Type B pancreatic cell (in vitro differentiated cells): ENCODE results near the gene PFN3. TPM values are rescaled to one million over a fixed set of nuclear protein-coding genes. Genes with fewer than 3 reads are reported as not detected.
A peak's percentile ranks its signal among the peaks of the same experiment; 100 is the strongest.

ENCODE experiments used
- DNase-seq: peaks from one replicate; pipeline ENCODE4 v3.0.0; 2021; ENCODE audit warnings: mixed read lengths; ENCODE audit not compliant: unreplicated experiment; ENCODE audit errors: extremely low spot score
- H3K27ac Mint-ChIP-seq: 2 replicates; pipeline ENCODE4 v1.8.0; 2021; ENCODE audit warnings: mild to moderate bottlenecking, mixed read lengths
- H3K27me3 Mint-ChIP-seq: 2 replicates; pipeline ENCODE4 v1.8.0; 2021; ENCODE audit warnings: mixed read lengths
- H3K36me3 Mint-ChIP-seq: 2 replicates; pipeline ENCODE4 v1.8.0; 2021; ENCODE audit warnings: mixed read lengths
- H3K4me1 Mint-ChIP-seq: one replicate; pipeline ENCODE4 v1.8.0; 2021; ENCODE audit warnings: mixed read lengths; ENCODE audit not compliant: unreplicated experiment
- H3K4me3 Mint-ChIP-seq: 2 replicates; pipeline ENCODE4 v1.8.0; 2021; ENCODE audit warnings: mild to moderate bottlenecking, mixed read lengths
- H3K9me3 Mint-ChIP-seq: 2 replicates; pipeline ENCODE4 v1.8.0; 2021; ENCODE audit warnings: mixed read lengths
- CTCF ChIP-seq: fragments of 200-600 bp; sonication (generic); conservative IDR thresholded peaks from 2 replicates; pipeline ENCODE4 v1.5.0; 2021; ENCODE audit warnings: antibody characterized with exemption, mild to moderate bottlenecking
- total RNA-seq: library from RNA; stranded (reverse); gene quantifications from 2 replicates; pipeline ENCODE4 v1.2.1, GENCODE V29; 2021; ENCODE audit warnings: low replicate concordance

Gene PFN3
- total RNA-seq, 1 donor from 2014 or later: not detected

GRCh38 chr5:177439518-177440053, 39.1 kb upstream of the PFN3 start:
- Mint-ChIP-seq H3K9me3 (no peaks in the 10 kb centered on the region), H3K4me1 (peaks cover 2% of the 10 kb centered on the region), H3K36me3 (peaks cover 16% of the 10 kb centered on the region), H3K4me3 (no peak overlapping the region), H3K27ac (no peak overlapping the region), H3K27me3 (peaks cover 2% of the 10 kb centered on the region)
- no peak for DNase-seq
- no peak for TF ChIP-seq CTCF

- TF ChIP-seq CTCF: no peak
- H3K27me3 Mint-ChIP-seq: no peaks in the 10 kb centered on the region
- H3K9me3 Mint-ChIP-seq: no peaks in the 10 kb centered on the region
- no peak overlapping the region for H3K27ac Mint-ChIP-seq
- no peak for DNase-seq
- H3K36me3 Mint-ChIP-seq: peaks cover 16% of the 10 kb centered on the region
- H3K4me1 Mint-ChIP-seq: no peaks in the 10 kb centered on the region
- no peak overlapping the region for H3K4me3 Mint-ChIP-seq
These were observed 38.0 kb upstream of the PFN3 start for GRCh38 chr5:177438468-177438867.

- Mint-ChIP-seq H3K4me3 (no peak overlapping the region), H3K36me3 (peaks cover 16% of the 10 kb centered on the region), H3K27ac (peak overlapping the region; percentile 53), H3K4me1 (no peaks in the 10 kb centered on the region), H3K9me3 (no peaks in the 10 kb centered on the region), H3K27me3 (no peaks in the 10 kb centered on the region)
- TF ChIP-seq CTCF: no peak
- DNase-seq: no peak
These were observed 37.2 kb upstream of the PFN3 start for GRCh38 chr5:177437623-177438022.

DNA sequence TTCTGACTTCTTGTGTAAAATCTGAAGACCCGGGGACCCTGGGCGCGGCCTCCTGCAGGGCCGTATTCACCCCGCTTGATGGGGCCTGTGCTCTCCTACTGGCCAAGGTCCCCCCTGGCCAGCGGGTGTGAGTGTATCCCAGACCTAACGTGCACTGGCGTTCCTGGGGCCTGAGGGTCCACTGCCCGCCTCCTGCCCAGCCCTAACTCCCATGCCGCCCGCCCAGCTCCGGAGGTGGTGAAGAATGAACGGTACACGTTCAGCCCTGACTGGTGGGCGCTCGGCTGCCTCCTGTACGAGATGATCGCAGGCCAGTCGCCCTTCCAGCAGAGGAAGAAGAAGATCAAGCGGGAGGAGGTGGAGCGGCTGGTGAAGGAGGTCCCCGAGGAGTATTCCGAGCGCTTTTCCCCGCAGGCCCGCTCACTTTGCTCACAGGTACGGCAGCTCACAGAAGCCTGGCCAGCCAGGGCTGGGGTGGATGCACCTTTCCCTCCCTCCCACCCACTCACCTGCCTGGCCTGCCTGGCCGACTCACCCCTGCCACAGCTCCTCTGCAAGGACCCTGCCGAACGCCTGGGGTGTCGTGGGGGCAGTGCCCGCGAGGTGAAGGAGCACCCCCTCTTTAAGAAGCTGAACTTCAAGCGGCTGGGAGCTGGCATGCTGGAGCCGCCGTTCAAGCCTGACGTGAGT, 35.5 kb upstream of the PFN3 start:
- Mint-ChIP-seq H3K4me3 (no peak overlapping the region), H3K27ac (no peak overlapping the region), H3K36me3 (peaks cover 16% of the 10 kb centered on the region), H3K9me3 (no peaks in the 10 kb centered on the region), H3K27me3 (no peaks in the 10 kb centered on the region), H3K4me1 (no peaks in the 10 kb centered on the region)
- TF ChIP-seq CTCF: no peak
- DNase-seq: no peak

DNA sequence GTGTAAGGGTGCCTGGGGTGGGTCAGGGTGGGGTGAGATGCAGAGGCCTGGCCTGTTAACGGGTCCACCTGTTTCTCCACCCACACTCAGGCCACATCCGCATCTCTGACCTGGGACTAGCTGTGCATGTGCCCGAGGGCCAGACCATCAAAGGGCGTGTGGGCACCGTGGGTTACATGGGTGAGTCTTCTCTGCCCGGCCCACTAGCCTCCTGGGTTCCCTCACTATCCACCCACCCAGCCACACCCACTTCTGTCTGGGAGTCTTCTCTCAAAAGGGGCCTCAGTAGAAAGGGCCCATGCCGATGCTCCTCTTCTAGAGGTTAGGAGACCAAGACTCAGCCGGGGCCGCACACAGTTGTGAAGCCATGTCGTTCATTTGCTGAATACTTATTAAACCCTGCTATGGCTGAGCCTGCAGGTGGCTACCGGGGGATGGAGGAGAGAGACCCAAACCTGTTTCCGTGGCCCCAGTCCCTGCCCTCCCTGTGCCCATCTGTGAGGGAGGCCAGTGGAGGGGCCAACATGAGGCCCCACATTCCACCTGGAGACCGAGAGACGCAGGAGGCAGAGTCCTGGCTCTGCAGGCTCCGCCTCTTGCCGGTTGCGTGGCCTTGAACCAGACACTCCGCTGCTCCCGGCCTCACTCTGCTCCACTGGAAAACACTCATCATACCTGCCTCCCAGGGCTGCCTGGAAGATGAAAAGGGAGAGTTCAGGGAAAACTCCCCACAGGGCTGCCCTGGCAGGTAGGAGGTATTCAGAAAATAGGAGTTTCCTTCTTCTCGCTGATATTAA, 34.7 kb upstream of the PFN3 start:
- Mint-ChIP-seq H3K27me3 (no peaks in the 10 kb centered on the region), H3K4me1 (no peaks in the 10 kb centered on the region), H3K9me3 (no peaks in the 10 kb centered on the region), H3K36me3 (peaks cover 16% of the 10 kb centered on the region), H3K27ac (no peak overlapping the region), H3K4me3 (no peak overlapping the region)
- DNase-seq: no peak
- no peak for TF ChIP-seq CTCF
